ENCODE results near the gene PSMA2. TPM values are rescaled to one million over a fixed set of nuclear protein-coding genes. Genes with fewer than 3 reads are reported as not detected.

Gene PSMA2
- total RNA-seq, 1 experiment from 2014 or later: 159 TPM

DNA sequence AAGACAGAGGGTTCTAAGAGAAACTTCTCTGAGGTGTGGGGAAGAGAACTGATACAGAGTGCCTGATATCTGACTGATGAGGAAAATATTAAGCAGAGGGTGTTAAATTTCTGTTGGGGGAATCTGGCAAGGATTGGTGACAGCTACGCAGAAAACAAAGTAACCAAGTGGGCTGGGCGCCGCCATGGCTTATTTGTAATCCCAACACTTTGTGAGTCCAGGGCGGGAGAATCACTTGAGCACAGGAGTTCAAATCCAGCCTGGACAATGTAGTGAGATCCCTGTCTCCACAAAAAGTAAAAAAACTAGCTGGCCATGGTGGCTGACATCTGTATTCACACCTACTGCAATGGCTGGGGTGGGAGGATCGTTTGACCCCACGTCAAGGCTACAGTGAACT lies 18.0 kb downstream of the PSMA2 start:
- no peak for DNase-seq
- Histone ChIP-seq H3K4me3 (ENCODE audit: low read depth, low read length) (no peak overlapping the region), H3K27me3 (replicated peaks; ENCODE audit: control insufficient read depth, insufficient read depth, low read length) (no peaks in the 10 kb centered on the region), H3K4me1 (0 out of 2 replicates have a peak, but pooled peaks cover 6% of the 10 kb centered on the region), H3K36me3 (ENCODE audit: control insufficient read depth, insufficient read depth, low read length) (no peaks in the 10 kb centered on the region), H3K9me3 (no peaks in the 10 kb centered on the region)
- TF ChIP-seq, protein P1, sequence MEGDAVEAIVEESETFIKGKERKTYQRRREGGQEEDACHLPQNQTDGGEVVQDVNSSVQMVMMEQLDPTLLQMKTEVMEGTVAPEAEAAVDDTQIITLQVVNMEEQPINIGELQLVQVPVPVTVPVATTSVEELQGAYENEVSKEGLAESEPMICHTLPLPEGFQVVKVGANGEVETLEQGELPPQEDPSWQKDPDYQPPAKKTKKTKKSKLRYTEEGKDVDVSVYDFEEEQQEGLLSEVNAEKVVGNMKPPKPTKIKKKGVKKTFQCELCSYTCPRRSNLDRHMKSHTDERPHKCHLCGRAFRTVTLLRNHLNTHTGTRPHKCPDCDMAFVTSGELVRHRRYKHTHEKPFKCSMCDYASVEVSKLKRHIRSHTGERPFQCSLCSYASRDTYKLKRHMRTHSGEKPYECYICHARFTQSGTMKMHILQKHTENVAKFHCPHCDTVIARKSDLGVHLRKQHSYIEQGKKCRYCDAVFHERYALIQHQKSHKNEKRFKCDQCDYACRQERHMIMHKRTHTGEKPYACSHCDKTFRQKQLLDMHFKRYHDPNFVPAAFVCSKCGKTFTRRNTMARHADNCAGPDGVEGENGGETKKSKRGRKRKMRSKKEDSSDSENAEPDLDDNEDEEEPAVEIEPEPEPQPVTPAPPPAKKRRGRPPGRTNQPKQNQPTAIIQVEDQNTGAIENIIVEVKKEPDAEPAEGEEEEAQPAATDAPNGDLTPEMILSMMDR (IDR thresholded peaks at IDR 0.05; ENCODE audit: insufficient read depth in 1 of 2, low read depth in 1 of 2, low read length in 1 of 2, severe bottlenecking in 1 of 2, unreplicated experiment in 1 of 2): no peak
- no TSS peak for BruUV-seq (replicated peaks)
- H3K36me3 Mint-ChIP-seq (ENCODE audit: insufficient read depth, unreplicated experiment): peaks cover 44% of the 10 kb centered on the region
- peaks cover 8% of the 10 kb centered on the region for H3K4me1 Mint-ChIP-seq (ENCODE audit: low read depth, unreplicated experiment)
- ChIA-PET CTCF (no interaction called here), POLR2A (no interaction called here)
- H3K4me3 Mint-ChIP-seq (ENCODE audit: unreplicated experiment): no peak overlapping the region
- intact Hi-C loops (cut with micrococcal nuclease; ENCODE audit: unreplicated experiment): no loop called here
- no peaks in the 10 kb centered on the region for H3K9me3 Mint-ChIP-seq (ENCODE audit: unreplicated experiment)
- no peaks in the 10 kb centered on the region for H3K27me3 Mint-ChIP-seq (ENCODE audit: insufficient read depth, unreplicated experiment)
- no peak overlapping the region for H3K27ac Mint-ChIP-seq (ENCODE audit: unreplicated experiment)

GRCh38 chr7:42913591-42913990 lies 18.4 kb downstream of the PSMA2 start:
- no peak for DNase-seq
- no peak overlapping the region for H3K4me3 ChIP-seq (ENCODE audit: low read depth, low read length)
- Mint-ChIP-seq H3K27me3 (ENCODE audit: insufficient read depth, unreplicated experiment) (no peaks in the 10 kb centered on the region), H3K27ac (ENCODE audit: unreplicated experiment) (no peak overlapping the region), H3K4me1 (ENCODE audit: low read depth, unreplicated experiment) (peaks cover 9% of the 10 kb centered on the region), H3K9me3 (ENCODE audit: unreplicated experiment) (no peaks in the 10 kb centered on the region), H3K4me3 (ENCODE audit: unreplicated experiment) (no peak overlapping the region), H3K36me3 (ENCODE audit: insufficient read depth, unreplicated experiment) (peaks cover 40% of the 10 kb centered on the region)
- no peaks in the 10 kb centered on the region for H3K27me3 ChIP-seq (replicated peaks; ENCODE audit: control insufficient read depth, insufficient read depth, low read length)
- intact Hi-C loops (cut with micrococcal nuclease; ENCODE audit: unreplicated experiment): no loop called here
- no TSS peak for BruUV-seq (replicated peaks)
- ChIA-PET POLR2A (no interaction called here), CTCF (no interaction called here)
- TF ChIP-seq, protein P1 (IDR thresholded peaks at IDR 0.05; ENCODE audit: insufficient read depth in 1 of 2, low read depth in 1 of 2, low read length in 1 of 2, severe bottlenecking in 1 of 2, unreplicated experiment in 1 of 2): no peak
- no peaks in the 10 kb centered on the region for H3K9me3 ChIP-seq
- no peaks in the 10 kb centered on the region for H3K36me3 ChIP-seq (ENCODE audit: control insufficient read depth, insufficient read depth, low read length)
- H3K4me1 ChIP-seq: 0 out of 2 replicates have a peak, but pooled peaks cover 10% of the 10 kb centered on the region

GRCh38 chr7:42911454-42912447 lies 20.2 kb downstream of the PSMA2 start, which contains the start of gene C7orf25:
Gene C7orf25 (minus strand): TSS chr7:42912070. CDS start chr7:42910900, 1,170 bp downstream.
- Histone ChIP-seq H3K36me3 (ENCODE audit: control insufficient read depth, insufficient read depth, low read length) (no peaks in the 10 kb centered on the region), H3K9me3 (no peaks in the 10 kb centered on the region), H3K27me3 (replicated peaks; ENCODE audit: control insufficient read depth, insufficient read depth, low read length) (no peaks in the 10 kb centered on the region), H3K4me1 (0 out of 2 replicates have a peak, but pooled peaks cover 15% of the 10 kb centered on the region), H3K4me3 (ENCODE audit: low read depth, low read length) (peak within 1 kb of the TSS; percentile 49)
- peak within 1 kb of the TSS; percentile 97 for H3K4me3 Mint-ChIP-seq (ENCODE audit: unreplicated experiment)
- TF ChIP-seq, protein P1 (IDR thresholded peaks at IDR 0.05; ENCODE audit: insufficient read depth in 1 of 2, low read depth in 1 of 2, low read length in 1 of 2, severe bottlenecking in 1 of 2, unreplicated experiment in 1 of 2): no peak
- DNase-seq: peak; percentile 97 to 99
- no TSS peak for BruUV-seq (replicated peaks)
- ChIA-PET CTCF (no interaction called here), POLR2A (interaction anchor here (1.3 kb wide), 1 partner anchor 21 kb away, joined by 8 read pairs; the partner anchor contains the start of genes MRPL32 and PSMA2)
- H3K9me3 Mint-ChIP-seq (ENCODE audit: unreplicated experiment): no peaks in the 10 kb centered on the region
- H3K27me3 Mint-ChIP-seq (ENCODE audit: insufficient read depth, unreplicated experiment): no peaks in the 10 kb centered on the region
- H3K36me3 Mint-ChIP-seq (ENCODE audit: insufficient read depth, unreplicated experiment): peaks cover 36% of the 10 kb centered on the region
- H3K27ac Mint-ChIP-seq (ENCODE audit: unreplicated experiment): peak within 1 kb of the TSS; percentile 92
- intact Hi-C loops (cut with micrococcal nuclease; ENCODE audit: unreplicated experiment): loop anchor here (1.0 kb wide), 2 partner anchors 21 to 23 kb away; partner anchors contain the start of genes MRPL32 and PSMA2
- peaks cover 20% of the 10 kb centered on the region for H3K4me1 Mint-ChIP-seq (ENCODE audit: low read depth, unreplicated experiment)

Data from Caco-2 (cell line).